ENCODE measurements around the gene IKZF3.

GRCh38 chr17:39801055-39801454 lies 63.1 kb downstream of the IKZF3 start:
- TF ChIP-seq CTCF (IDR thresholded peaks at IDR 0.05; ENCODE audit: poor library complexity, severe bottlenecking) (no peak), EP300 (conservative IDR thresholded peaks at IDR 0.05; ENCODE audit: poor library complexity, severe bottlenecking) (no peak), EZH2 (IDR thresholded peaks at IDR 0.05; ENCODE audit: borderline replicate concordance, insufficient read depth, low read length, poor library complexity, severe bottlenecking) (no peak), MXI1 (conservative IDR thresholded peaks at IDR 0.05; ENCODE audit: poor library complexity, severe bottlenecking) (no peak), POLR2AphosphoS5 (IDR thresholded peaks at IDR 0.05) (no peak)

Measured in neural cell (in vitro differentiated cells).